GM18873 (cell line): ENCODE data around the gene TSPAN3.

Experiments used
- ATAC-seq: cut with Tn5 transposase; IDR thresholded peaks from one replicate; pipeline ENCODE4 v1.9.1; 2021; ENCODE audit warnings: mild to moderate bottlenecking, moderate library complexity, moderate number of reproducible peaks; ENCODE audit not compliant: unreplicated experiment, low FRiP score

TSPAN3 gene

GRCh38 chr15:77035584-77035983 lies 35.3 kb downstream of the TSPAN3 start:
- no peak for ATAC-seq

GRCh38 chr15:77034695-77035489 lies 36.0 kb downstream of the TSPAN3 start:
- ATAC-seq: no peak

GRCh38 chr15:77033729-77034671 lies 36.9 kb downstream of the TSPAN3 start:
- ATAC-seq: no peak

- ATAC-seq: no peak
Observed at GRCh38 chr15:77033417-77033728, 37.5 kb downstream of the TSPAN3 start.

- no peak for ATAC-seq
Observed at GRCh38 chr15:77032647-77033416, 38.1 kb downstream of the TSPAN3 start.

GRCh38 chr15:77032052-77032646 lies 38.8 kb downstream of the TSPAN3 start:
- ATAC-seq: no peak

- ATAC-seq: no peak
Observed at GRCh38 chr15:77031376-77032050, 39.4 kb downstream of the TSPAN3 start.

GRCh38 chr15:77030928-77031375 lies 40.0 kb downstream of the TSPAN3 start:
- no peak for ATAC-seq

GRCh38 chr15:77030048-77030927 lies 40.6 kb downstream of the TSPAN3 start:
- ATAC-seq: no peak

GRCh38 chr15:77029166-77030047 lies 41.5 kb downstream of the TSPAN3 start:
- ATAC-seq: no peak

- no peak for ATAC-seq
Observed at GRCh38 chr15:77028451-77029165, 42.3 kb downstream of the TSPAN3 start.

- ATAC-seq: no peak
Observed at GRCh38 chr15:77027697-77028450, 43.0 kb downstream of the TSPAN3 start.

- ATAC-seq: no peak
Observed at GRCh38 chr15:77027111-77027696, 43.7 kb downstream of the TSPAN3 start.

- ATAC-seq: no peak
Observed at GRCh38 chr15:77026501-77027110, 44.3 kb downstream of the TSPAN3 start.

- no peak for ATAC-seq
Observed at GRCh38 chr15:77025941-77026411, 44.9 kb downstream of the TSPAN3 start.
